ENCODE measurements around the gene PRR5.

DNA sequence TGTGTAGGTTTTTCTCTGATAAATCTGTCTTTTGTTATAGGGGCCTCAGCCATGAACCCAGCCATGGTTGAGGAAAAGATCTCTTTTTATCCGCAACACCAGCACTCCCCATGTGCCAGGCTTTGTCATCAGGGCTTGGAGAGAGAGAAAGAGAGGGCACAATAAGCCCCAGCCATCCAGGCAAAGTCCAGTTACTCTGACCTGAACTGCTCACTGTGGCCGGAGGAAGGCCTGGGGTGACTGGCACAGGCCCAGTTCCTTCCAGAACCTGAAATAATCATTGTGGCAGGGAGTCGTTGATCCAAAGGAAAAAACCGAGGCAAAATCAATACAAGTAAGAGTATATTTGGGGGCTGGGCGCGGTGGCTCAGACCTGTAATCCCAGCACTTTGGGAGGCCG is 46.5 kb downstream of the PRR5 start:
- TF ChIP-seq, protein P1, sequence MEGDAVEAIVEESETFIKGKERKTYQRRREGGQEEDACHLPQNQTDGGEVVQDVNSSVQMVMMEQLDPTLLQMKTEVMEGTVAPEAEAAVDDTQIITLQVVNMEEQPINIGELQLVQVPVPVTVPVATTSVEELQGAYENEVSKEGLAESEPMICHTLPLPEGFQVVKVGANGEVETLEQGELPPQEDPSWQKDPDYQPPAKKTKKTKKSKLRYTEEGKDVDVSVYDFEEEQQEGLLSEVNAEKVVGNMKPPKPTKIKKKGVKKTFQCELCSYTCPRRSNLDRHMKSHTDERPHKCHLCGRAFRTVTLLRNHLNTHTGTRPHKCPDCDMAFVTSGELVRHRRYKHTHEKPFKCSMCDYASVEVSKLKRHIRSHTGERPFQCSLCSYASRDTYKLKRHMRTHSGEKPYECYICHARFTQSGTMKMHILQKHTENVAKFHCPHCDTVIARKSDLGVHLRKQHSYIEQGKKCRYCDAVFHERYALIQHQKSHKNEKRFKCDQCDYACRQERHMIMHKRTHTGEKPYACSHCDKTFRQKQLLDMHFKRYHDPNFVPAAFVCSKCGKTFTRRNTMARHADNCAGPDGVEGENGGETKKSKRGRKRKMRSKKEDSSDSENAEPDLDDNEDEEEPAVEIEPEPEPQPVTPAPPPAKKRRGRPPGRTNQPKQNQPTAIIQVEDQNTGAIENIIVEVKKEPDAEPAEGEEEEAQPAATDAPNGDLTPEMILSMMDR (IDR thresholded peaks at IDR 0.05; ENCODE audit: low read depth, low read length), result no peak
- TF ChIP-seq, protein P2, sequence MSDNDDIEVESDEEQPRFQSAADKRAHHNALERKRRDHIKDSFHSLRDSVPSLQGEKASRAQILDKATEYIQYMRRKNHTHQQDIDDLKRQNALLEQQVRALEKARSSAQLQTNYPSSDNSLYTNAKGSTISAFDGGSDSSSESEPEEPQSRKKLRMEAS (IDR thresholded peaks at IDR 0.05; ENCODE audit: low read depth, low read length), result no peak
